ENCODE data around the gene IKZF5. TPM values are rescaled to one million over a fixed set of nuclear protein-coding genes. Genes with fewer than 3 reads are reported as not detected.
A peak's percentile ranks its signal among the peaks of the same experiment; 100 is the strongest.

The IKZF5 gene
- total RNA-seq, 4 donors from 2014 or later, result 6.2 to 11.1 (median 7.1) TPM

DNA sequence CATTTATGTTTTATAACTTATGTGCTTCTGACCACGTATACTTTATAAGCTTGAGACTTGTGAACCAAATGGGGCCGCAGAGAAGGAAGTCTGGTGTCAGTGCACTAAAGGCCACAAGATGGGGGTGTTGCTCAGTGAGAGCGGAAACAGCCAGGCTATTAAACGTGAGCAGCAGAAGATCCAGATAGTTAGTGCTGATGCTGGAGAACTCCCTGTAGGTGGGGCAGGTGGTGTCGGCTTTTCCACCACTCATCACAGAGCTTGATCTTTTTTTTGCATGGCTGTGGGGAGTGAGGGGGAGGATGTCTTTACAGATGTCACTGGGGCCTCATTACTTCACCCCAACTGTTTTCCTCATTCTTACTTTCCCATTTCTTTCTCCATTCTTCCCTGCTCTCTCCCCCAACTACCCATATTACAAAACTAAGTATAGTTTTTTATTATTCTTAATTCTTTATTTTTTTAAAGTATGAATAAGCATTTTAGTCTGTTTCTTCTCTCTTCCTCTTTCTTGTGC is 34.9 kb upstream of the IKZF5 start:
- WGBS, 2 donors (ENCODE audit: low coverage in 1 of 2), result 8 to 11% methylated on average over 3 to 5 of the region's 5 CpGs

DNA sequence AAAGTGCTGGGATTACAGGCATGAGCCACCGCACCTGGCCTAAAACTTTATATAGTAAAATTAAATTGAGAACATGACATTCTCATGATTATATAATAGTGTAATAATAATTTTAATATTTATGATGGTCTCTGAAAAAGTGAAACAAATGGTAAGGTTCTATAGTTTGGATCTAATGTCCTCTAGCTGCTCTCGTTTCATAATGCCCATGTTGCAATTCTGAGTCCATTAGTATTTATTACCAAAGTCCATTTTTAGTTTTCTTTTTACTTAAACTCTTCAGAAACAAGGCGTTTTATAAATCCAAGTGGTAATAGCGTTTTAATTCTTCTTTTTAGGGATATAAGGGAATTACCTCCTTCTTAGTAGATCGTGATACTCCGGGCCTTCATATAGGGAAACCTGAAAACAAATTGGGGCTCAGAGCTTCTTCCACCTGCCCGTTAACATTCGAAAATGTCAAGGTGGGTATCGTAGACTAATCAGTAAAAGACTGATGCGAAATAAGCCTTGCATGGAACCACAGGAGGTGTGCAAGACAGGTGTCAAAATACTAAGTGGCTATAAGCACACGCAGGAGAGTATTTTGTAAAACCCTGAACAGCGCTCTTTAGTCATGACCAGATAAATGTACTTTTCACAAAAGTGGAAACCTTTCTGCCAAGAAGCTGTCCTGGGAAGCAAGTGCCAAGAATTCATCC is 34.3 kb upstream of the IKZF5 start:
- WGBS, 2 donors (ENCODE audit: low coverage in 1 of 2), result 88 to 91% methylated on average over 11 to 12 of the region's 12 CpGs
- no peak for DNase-seq
- H3K27ac ChIP-seq, result no peak overlapping the region
- peaks cover 0 to 5% (median 0%) of the 10 kb centered on the region in 4 donors for H3K4me1 ChIP-seq
- intact Hi-C loops (cut with DNase I; ENCODE audit: low total_unique reads), result no loop called here
- peaks cover 0 to 8% (median 4%) of the 10 kb centered on the region in 4 donors for H3K36me3 ChIP-seq
- H3K27me3 ChIP-seq, result no peaks in the 10 kb centered on the region
- no peaks in the 10 kb centered on the region for H3K9me3 ChIP-seq
- in situ Hi-C loops (cut with MboI; ENCODE audit: low pct_ligation_motif_present in 1 of 4, low pct_unique_long_range_greater_than_20kb in 1 of 4, low sequenced_read_pairs in 3 of 4), result loop anchor here in 2 of 4 donors (10.0 to 25.0 kb wide), 2 partner anchors 512 to 519 kb away; no protein-coding TSS in a partner anchor
- no peak overlapping the region for H3K4me3 ChIP-seq
- TF ChIP-seq, protein P1, sequence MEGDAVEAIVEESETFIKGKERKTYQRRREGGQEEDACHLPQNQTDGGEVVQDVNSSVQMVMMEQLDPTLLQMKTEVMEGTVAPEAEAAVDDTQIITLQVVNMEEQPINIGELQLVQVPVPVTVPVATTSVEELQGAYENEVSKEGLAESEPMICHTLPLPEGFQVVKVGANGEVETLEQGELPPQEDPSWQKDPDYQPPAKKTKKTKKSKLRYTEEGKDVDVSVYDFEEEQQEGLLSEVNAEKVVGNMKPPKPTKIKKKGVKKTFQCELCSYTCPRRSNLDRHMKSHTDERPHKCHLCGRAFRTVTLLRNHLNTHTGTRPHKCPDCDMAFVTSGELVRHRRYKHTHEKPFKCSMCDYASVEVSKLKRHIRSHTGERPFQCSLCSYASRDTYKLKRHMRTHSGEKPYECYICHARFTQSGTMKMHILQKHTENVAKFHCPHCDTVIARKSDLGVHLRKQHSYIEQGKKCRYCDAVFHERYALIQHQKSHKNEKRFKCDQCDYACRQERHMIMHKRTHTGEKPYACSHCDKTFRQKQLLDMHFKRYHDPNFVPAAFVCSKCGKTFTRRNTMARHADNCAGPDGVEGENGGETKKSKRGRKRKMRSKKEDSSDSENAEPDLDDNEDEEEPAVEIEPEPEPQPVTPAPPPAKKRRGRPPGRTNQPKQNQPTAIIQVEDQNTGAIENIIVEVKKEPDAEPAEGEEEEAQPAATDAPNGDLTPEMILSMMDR (IDR thresholded peaks at IDR 0.05), result no peak
- TF ChIP-seq EP300 (IDR thresholded peaks at IDR 0.05; ENCODE audit: low read depth) (no peak), POLR2A (IDR thresholded peaks at IDR 0.05) (no peak), POLR2AphosphoS5 (IDR thresholded peaks at IDR 0.05) (no peak)

More for the DNA sequence above, 34.9 kb upstream of the IKZF5 start:
- Histone ChIP-seq H3K4me1 (peaks cover 0 to 5% (median 0%) of the 10 kb centered on the region in 4 donors), H3K27ac (no peak overlapping the region), H3K27me3 (no peaks in the 10 kb centered on the region), H3K9me3 (no peaks in the 10 kb centered on the region), H3K36me3 (peaks cover 0 to 8% (median 4%) of the 10 kb centered on the region in 4 donors), H3K4me3 (no peak overlapping the region)
- intact Hi-C loops (cut with DNase I; ENCODE audit: low total_unique reads), result no loop called here
- DNase-seq, result peak; percentile 37
- TF ChIP-seq EP300 (IDR thresholded peaks at IDR 0.05; ENCODE audit: low read depth) (no peak), POLR2AphosphoS5 (IDR thresholded peaks at IDR 0.05) (no peak)
- TF ChIP-seq, protein P1 (IDR thresholded peaks at IDR 0.05), result peak; percentile 37 to 63 (median 62)
- in situ Hi-C loops (cut with MboI; ENCODE audit: low pct_ligation_motif_present in 1 of 4, low pct_unique_long_range_greater_than_20kb in 1 of 4, low sequenced_read_pairs in 3 of 4), result loop anchor here in 2 of 4 donors (10.0 to 25.0 kb wide), 2 partner anchors 511 to 519 kb away; no protein-coding TSS in a partner anchor

DNA sequence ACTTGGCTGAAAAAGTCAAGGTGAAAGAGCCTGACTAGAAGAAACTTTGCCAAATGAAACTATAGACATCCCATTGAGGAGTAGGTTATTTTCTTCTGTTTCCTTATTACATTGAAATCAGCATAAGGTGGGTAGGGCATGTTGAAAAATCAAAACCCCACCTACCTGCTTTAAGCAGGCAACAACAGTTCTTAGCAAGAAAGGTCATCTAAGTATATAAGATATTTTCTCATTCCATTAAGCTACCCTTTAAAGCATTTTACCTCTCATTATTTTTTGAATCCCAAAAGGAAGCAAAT is 31.0 kb upstream of the IKZF5 start:
- no peak for DNase-seq
- Histone ChIP-seq H3K4me1 (peaks cover 0 to 5% (median 0%) of the 10 kb centered on the region in 4 donors), H3K4me3 (no peak overlapping the region), H3K27ac (peak overlapping the region in 2 of 4 donors; percentile 30 to 45), H3K27me3 (no peaks in the 10 kb centered on the region), H3K9me3 (no peaks in the 10 kb centered on the region), H3K36me3 (no peaks in the 10 kb centered on the region)
- intact Hi-C loops (cut with DNase I; ENCODE audit: low total_unique reads), result no loop called here
- in situ Hi-C loops (cut with MboI; ENCODE audit: low pct_ligation_motif_present in 1 of 4, low pct_unique_long_range_greater_than_20kb in 1 of 4, low sequenced_read_pairs in 3 of 4), result loop anchor here in 1 of 4 donors (25.0 kb wide), 1 partner anchor 523 kb away; no protein-coding TSS in a partner anchor
- TF ChIP-seq EP300 (IDR thresholded peaks at IDR 0.05; ENCODE audit: low read depth), result no peak
- TF ChIP-seq, protein P1 (IDR thresholded peaks at IDR 0.05), result no peak

DNA sequence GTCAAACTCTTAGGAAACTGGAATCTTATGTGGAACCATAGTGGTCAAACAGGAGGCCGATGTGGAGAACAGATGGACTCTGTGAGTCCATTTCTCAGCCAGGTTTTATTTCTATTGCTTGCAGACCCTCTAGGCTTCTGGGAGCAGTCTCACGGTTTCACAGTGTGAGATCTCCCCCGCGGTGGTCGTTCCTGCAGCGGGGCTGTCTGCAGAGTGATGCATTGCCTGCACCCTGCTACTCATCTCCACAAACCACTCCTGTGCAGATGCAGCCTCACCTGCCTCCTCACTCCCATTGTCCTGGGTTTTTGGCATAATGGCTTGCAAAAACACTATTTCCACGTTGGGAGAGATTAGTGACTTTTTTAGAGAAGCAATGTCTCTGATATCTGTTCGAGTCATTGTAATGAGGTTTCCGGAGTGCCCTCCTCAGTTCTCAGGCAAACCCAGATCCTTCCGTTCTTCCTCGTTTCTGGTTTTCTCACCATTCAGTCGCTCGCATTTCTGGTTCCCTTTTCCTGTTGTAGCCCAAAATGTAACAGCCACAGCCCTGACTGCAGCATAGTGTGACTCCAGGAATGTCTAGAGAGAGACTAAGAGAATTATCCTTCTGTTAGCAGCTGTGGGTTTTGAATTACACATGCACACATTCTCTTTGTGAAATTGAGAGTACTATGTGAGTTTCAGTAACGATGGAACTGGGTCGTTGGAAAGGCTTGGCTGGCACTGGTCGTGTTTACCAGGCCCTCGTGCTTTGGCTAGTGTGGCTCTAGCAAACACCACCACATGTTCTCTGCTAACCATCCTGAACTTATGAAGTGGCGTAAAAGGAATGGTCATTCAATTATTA is 30.4 kb upstream of the IKZF5 start:
- H3K4me1 ChIP-seq, result peaks cover 0 to 5% (median 0%) of the 10 kb centered on the region in 4 donors
- no peak for DNase-seq
- H3K9me3 ChIP-seq, result no peaks in the 10 kb centered on the region
- H3K27me3 ChIP-seq, result no peaks in the 10 kb centered on the region
- peak overlapping the region in 2 of 4 donors; percentile 30 to 45 for H3K27ac ChIP-seq
- H3K36me3 ChIP-seq, result no peaks in the 10 kb centered on the region
- no peak overlapping the region for H3K4me3 ChIP-seq
- in situ Hi-C loops (cut with MboI; ENCODE audit: low pct_ligation_motif_present in 1 of 4, low pct_unique_long_range_greater_than_20kb in 1 of 4, low sequenced_read_pairs in 3 of 4) (loop anchor here in 1 of 4 donors (25.0 kb wide), 1 partner anchor 523 kb away; no protein-coding TSS in a partner anchor), intact Hi-C loops (cut with DNase I; ENCODE audit: low total_unique reads) (no loop called here)
- TF ChIP-seq EP300 (IDR thresholded peaks at IDR 0.05; ENCODE audit: low read depth) (no peak), POLR2A (IDR thresholded peaks at IDR 0.05) (no peak), POLR2AphosphoS5 (IDR thresholded peaks at IDR 0.05) (no peak)
- TF ChIP-seq, protein P1 (IDR thresholded peaks at IDR 0.05), result no peak
- WGBS, 2 donors (ENCODE audit: low coverage in 1 of 2), result 65 to 70% methylated on average over 14 to 18 of the region's 18 CpGs

All from transverse colon (tissue), 4 donors.